Measurements from ENCODE around the gene GRID2. TPM values are rescaled to one million over a fixed set of nuclear protein-coding genes. Genes with fewer than 3 reads are reported as not detected.

The GRID2 gene
- total RNA-seq, 2 donors from 2014 or later, result 27.3 to 40.4 TPM

DNA sequence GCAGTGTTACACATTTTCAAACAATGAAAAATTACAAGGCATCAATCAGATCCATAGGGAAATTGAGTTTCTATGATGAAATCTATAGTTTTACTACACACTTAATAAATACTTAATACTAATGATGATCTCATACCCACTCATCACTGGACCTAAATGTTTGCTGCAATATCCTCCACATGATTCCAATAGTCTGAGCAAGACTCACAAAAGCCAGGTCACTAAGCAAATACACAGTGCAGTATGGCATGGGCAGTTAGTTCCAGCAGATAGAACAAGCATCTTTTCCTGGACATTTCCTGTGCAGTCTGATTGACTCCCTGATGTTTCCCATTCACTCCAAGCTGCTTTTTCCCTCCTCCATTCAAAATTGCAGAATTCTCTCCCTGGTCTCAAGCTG, 1415.8 kb downstream of the GRID2 start:
- TF ChIP-seq, protein P1, sequence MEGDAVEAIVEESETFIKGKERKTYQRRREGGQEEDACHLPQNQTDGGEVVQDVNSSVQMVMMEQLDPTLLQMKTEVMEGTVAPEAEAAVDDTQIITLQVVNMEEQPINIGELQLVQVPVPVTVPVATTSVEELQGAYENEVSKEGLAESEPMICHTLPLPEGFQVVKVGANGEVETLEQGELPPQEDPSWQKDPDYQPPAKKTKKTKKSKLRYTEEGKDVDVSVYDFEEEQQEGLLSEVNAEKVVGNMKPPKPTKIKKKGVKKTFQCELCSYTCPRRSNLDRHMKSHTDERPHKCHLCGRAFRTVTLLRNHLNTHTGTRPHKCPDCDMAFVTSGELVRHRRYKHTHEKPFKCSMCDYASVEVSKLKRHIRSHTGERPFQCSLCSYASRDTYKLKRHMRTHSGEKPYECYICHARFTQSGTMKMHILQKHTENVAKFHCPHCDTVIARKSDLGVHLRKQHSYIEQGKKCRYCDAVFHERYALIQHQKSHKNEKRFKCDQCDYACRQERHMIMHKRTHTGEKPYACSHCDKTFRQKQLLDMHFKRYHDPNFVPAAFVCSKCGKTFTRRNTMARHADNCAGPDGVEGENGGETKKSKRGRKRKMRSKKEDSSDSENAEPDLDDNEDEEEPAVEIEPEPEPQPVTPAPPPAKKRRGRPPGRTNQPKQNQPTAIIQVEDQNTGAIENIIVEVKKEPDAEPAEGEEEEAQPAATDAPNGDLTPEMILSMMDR (conservative IDR thresholded peaks at IDR 0.05), result no peak
- Mint-ChIP-seq H3K27me3 (ENCODE audit: insufficient read depth) (no peaks in the 10 kb centered on the region), H3K4me3 (no peak overlapping the region), H3K9me3 (peaks cover 4% of the 10 kb centered on the region), H3K36me3 (ENCODE audit: low read depth) (no peaks in the 10 kb centered on the region), H3K4me1 (no peaks in the 10 kb centered on the region), H3K27ac (no peak overlapping the region)
- no peak for DNase-seq
- H3K9ac ChIP-seq (ENCODE audit: extremely low read depth, low read length, poor library complexity, severe bottlenecking), result no peak overlapping the region
- no peaks in the 10 kb centered on the region for H3K27me3 ChIP-seq (ENCODE audit: control insufficient read depth, insufficient read depth, low read length, poor library complexity, severe bottlenecking)
- no peak overlapping the region for H3K27ac ChIP-seq (ENCODE audit: low read depth, low read length)
- no peaks in the 10 kb centered on the region for H3K9me3 ChIP-seq (ENCODE audit: control insufficient read depth, low read length)
- H3K4me1 ChIP-seq (ENCODE audit: control insufficient read depth, insufficient read depth, low read length), result no peaks in the 10 kb centered on the region
- no peaks in the 10 kb centered on the region for H3K36me3 ChIP-seq (ENCODE audit: control insufficient read depth, insufficient read depth, low read length)
- H3K4me3 ChIP-seq (ENCODE audit: low read length), result no peak overlapping the region

DNA sequence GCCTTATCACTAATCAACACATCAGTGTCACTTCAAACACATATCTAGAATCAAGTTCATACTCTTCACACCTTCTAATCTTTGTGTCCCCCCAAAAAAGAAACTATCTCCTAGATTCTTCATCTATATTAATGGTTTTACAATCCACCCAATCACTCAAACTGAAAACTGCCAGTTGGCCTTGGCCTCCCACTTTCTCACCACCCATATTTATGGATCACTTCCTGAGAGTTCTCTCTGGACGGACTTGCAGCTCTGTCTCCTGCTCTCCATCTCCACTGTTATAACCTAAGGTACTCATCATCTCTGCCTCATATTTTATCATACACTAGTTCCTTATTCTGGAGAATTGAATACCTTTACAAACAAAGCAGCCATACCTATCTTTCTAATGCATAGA, 1418.7 kb downstream of the GRID2 start:
- WGBS, 2 experiments (ENCODE audit: insufficient coverage in 1 of 2, insufficient read length in 1 of 2), result 88 to 94% methylated on average over 1 of the region's 1 CpG
- no peaks in the 10 kb centered on the region for H3K36me3 ChIP-seq (ENCODE audit: control insufficient read depth, insufficient read depth, low read length)
- peaks cover 5% of the 10 kb centered on the region for H3K9me3 Mint-ChIP-seq
- no peak overlapping the region for H3K27ac Mint-ChIP-seq
- H3K4me3 Mint-ChIP-seq, result no peak overlapping the region
- no peak overlapping the region for H3K27ac ChIP-seq (ENCODE audit: low read depth, low read length)
- no peaks in the 10 kb centered on the region for H3K9me3 ChIP-seq (ENCODE audit: control insufficient read depth, low read length)
- no peaks in the 10 kb centered on the region for H3K4me1 Mint-ChIP-seq
- H3K4me3 ChIP-seq (ENCODE audit: low read length), result no peak overlapping the region
- TF ChIP-seq, protein P1 (conservative IDR thresholded peaks at IDR 0.05), result no peak
- no peaks in the 10 kb centered on the region for H3K4me1 ChIP-seq (ENCODE audit: control insufficient read depth, insufficient read depth, low read length)
- H3K27me3 Mint-ChIP-seq (ENCODE audit: insufficient read depth), result no peaks in the 10 kb centered on the region
- no peaks in the 10 kb centered on the region for H3K36me3 Mint-ChIP-seq (ENCODE audit: low read depth)
- no peak overlapping the region for H3K9ac ChIP-seq (ENCODE audit: extremely low read depth, low read length, poor library complexity, severe bottlenecking)
- no peaks in the 10 kb centered on the region for H3K27me3 ChIP-seq (ENCODE audit: control insufficient read depth, insufficient read depth, low read length, poor library complexity, severe bottlenecking)
- DNase-seq, result no peak

DNA sequence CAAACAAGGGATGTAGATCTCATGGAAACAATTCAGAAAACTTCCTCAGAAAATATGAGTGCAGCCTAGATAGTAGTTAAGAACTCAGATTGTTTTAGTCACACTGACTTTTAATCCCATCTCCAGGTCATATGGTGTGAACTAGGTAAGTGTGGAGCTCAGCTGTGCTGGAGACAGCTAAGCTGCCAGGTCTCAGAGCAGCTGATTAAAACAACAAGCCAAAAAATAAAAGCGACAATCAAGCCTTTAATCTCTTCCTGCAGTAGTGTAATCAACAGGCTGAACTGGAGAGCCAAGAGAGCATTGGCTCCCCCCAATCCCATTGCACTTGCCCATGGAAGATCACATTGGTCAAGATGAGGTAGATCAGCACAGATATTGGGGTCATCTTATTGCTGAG, 1426.5 kb downstream of the GRID2 start:
- H3K36me3 Mint-ChIP-seq (ENCODE audit: low read depth), result no peaks in the 10 kb centered on the region
- DNase-seq, result peak; percentile 39
- H3K4me3 Mint-ChIP-seq, result no peak overlapping the region
- TF ChIP-seq, protein P1 (conservative IDR thresholded peaks at IDR 0.05), result no peak
- Histone ChIP-seq H3K9ac (ENCODE audit: extremely low read depth, low read length, poor library complexity, severe bottlenecking) (no peak overlapping the region), H3K4me1 (ENCODE audit: control insufficient read depth, insufficient read depth, low read length) (peaks cover 12% of the 10 kb centered on the region), H3K27me3 (ENCODE audit: control insufficient read depth, insufficient read depth, low read length, poor library complexity, severe bottlenecking) (no peaks in the 10 kb centered on the region), H3K27ac (ENCODE audit: low read depth, low read length) (no peak overlapping the region), H3K36me3 (ENCODE audit: control insufficient read depth, insufficient read depth, low read length) (no peaks in the 10 kb centered on the region), H3K9me3 (ENCODE audit: control insufficient read depth, low read length) (no peaks in the 10 kb centered on the region), H3K4me3 (ENCODE audit: low read length) (peak overlapping the region; percentile 12)
- no peaks in the 10 kb centered on the region for H3K27me3 Mint-ChIP-seq (ENCODE audit: insufficient read depth)
- H3K9me3 Mint-ChIP-seq, result peaks cover 2% of the 10 kb centered on the region
- H3K4me1 Mint-ChIP-seq, result peaks cover 15% of the 10 kb centered on the region
- peak overlapping the region; percentile 44 for H3K27ac Mint-ChIP-seq
- WGBS, 2 experiments (ENCODE audit: insufficient coverage in 1 of 2, insufficient read length in 1 of 2), result 86 to 100% methylated on average over 1 of the region's 1 CpG
